GM18511 (cell line): ENCODE measurements around the gene TAGLN2.

Source experiments
- ATAC-seq: cut with Tn5 transposase; IDR thresholded peaks from one replicate; pipeline ENCODE4 v1.9.1; 2021; ENCODE audit warnings: mild to moderate bottlenecking, moderate library complexity; ENCODE audit not compliant: unreplicated experiment

TAGLN2 gene

DNA sequence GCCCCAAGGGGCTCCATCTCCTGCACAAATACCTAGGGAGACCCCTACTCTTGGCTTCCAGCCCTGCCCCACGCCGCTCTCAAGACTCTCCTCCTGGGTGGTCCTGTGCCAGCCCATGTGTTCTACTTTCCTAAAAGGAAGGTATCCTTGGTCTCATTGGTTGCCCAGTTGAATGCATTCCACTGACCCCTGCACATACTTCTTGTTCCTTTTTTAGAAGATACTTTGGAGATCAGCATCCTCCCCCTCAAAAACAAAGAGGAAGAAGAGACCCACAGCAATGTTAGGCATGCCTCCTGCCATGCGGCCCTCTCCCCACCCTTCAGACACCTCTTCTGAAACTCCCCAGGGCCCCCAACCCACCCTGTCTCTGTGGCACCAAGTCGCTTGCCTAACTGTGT, 24.7 kb upstream of the TAGLN2 start:
- no peak for ATAC-seq

DNA sequence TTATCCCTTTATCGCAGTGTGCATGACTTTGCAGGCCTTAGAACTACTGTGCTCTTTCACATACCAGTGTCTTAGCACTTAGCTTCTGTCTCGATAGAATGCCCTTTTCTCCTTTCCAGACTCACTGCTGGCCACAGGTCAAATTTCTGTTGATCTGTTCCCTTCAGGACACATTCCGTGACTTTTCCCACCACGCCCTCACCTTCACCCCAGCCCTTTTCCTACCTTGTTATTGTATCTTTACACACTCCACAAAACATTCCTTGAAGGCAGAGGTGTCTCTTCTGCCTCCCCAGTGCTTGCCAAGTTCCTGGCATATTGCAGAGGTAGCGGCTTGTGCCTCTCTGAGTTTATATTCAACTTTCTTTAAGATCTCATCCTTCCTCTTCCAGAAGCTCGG, 23.8 kb upstream of the TAGLN2 start:
- no peak for ATAC-seq

DNA sequence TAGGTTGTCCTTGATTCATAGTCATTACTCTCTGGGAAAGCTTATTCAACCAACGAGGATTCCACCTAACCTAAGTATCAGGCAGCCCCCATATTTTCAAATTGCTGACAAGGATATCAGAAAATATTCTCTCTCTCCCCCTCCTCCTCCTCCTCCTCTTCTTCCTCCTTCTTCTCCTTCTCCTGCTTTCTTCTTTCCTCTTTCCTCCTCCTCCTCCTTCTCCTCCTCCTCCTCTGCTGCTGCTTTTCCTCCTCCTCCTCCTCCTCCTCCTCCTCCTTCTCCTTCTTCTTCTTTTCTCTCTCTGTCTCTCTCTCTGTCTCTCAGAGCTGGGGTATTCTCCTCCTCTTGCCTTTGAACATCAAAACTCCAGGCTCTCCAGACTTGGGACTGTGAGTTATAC, 22.6 kb upstream of the TAGLN2 start:
- no peak for ATAC-seq

DNA sequence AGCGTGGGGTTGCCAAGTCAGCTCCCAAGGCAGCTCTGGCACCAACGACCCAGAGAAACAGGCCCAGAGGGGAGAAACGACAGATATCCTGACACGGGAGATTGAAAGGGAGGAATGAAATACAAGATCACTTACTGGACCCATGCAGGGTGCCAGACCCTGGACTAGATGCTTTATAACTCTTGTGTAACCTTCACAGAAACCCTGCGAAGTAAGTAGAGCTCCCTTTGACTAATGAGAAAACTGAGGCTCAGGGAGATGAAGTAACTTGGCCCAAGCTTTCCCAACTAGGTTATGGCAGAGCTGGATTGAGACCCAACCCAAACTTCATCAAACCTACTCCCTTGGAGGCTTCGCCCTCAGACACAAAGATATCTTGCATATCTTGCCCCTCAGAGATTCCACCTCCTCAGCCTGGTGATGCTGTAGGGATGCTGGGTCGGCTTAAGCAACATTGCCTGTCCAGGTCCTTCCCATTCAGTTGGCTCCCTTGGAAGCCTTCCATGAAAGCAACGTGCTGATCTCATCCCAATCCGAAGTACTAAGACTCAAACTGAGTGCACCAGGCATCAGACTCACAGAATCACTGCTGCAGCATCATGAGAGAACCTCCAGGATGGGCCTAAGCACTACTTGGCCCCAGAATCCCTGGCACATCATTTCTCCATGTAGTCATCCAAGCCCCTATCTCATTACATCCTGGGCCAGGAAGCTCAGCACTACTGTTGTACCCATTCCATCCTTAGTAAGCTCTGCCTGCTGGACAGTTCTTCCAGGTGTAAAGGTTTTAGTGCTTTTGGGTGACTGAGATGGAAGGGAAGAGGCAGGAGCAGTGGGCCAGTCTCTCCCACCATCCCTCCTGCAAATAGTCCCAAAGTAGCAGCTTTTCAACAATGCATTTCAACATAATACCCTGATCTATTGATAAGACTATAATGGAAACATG, 21.2 kb upstream of the TAGLN2 start:
- ATAC-seq = no peak

DNA sequence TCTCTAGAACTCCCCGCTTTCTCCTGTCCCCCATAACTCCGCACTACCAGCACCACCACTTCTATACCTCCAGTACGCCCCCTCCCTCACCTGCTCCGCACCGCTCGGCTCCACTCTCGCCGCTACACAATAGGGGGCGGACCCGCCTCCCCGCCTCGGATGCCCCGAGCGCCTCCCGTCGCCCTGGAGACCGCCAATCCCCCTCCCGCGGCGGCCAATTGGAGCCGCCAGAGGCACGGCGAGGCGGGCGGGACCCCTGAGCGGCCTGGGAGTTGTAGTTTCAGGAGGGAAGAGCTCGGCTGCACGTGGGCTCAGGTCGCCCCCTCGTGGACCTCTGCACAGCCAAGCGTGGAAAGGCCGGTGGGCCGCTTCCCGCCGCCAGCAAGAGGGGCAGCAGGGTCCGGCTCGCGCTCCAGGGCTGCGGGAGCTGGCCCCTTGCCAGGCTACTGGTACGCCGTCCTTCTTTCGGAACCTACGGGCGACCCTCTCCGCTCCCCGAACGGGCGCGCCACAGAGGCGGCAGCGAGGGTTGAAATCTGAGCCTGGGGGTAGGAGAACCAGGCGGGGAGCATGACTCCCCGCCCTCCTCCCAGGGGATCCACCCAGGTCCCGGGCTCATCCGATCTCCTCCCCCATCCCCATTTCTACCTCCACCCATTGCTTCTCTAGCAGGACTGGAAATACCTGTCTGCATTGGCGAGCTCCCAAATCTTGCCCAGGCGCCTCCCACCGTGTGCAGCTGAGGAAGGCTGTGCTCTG, 20.4 kb upstream of the TAGLN2 start, which contains the start of gene IGSF9:
Gene IGSF9, minus strand, starts transcription at position 131 of the 759 bp plus-strand sequence. CDS start 2,159 bp downstream, outside the sequence.
- peak; percentile 70 for ATAC-seq

DNA sequence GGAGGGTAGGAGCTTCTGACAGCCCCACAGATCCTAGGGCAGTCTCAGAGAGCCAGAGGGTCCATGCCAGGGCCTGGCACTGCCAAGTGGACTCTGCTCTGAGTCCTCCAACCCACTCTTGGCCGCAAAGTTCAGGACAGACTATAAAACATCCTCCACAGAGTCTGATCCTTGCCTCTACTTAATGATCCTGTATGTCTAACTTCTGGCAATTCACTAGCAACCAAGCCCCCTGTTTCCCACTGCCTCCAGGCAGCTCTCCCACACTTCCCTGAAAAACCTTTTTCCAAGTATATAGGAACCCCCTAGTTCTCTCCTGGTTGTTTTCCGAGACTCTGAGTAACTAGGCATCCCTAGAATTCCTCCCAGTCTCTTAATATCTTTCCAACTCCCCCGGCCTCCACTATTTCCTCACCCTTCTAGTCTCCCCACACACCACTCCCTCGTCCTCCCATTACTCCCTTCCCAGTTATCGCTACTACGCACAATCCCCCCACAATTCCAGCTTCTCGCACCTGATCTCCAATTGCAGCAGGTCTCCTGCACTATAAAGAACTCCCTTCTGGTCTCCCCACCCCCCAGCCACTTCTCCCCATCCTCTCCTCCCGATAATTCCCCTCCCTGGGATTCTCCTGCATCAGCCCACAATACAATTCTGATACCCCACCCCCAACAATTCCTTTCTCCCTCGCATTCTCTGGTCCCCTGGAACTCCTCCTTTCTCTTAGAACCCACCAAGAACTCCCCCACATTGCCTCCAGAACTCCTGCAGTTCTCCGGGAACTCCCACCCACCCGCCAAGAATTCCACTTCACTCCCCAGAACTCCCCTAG, 19.5 kb upstream of the TAGLN2 start:
- no peak for ATAC-seq

DNA sequence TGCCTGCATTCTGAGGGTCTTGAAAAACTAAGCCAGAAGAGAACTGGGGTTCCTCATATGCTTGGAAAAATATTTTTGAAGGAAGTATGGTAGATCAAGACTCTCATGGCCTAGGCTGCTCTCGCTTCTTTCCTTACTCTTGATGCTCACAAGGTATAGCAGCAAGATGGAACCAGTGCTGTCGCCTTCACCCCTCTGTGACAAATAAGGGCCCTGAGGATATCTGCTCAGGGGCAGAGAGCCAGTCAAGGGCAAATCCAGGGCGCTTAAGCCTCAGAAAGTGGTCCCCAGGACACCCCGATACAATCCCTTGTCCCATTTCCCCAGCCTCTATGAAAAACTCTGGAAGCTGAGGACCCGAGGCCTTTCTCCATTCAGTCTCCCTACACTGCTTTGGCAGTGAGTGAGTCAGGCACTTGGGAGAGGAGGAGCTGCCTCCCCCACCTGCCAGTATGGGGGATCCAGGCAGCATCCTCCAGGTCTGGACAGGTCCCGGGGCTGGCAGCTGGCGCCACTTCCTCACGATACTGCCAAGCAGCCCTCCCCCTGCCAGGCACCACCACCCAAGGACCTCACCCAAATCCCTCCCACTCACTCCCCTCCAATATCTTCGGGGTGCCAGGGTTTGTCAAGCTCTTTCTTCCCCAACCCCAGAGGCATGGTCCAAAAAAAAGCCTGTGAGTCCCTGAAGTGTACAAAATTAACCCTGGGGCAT, 18.8 kb upstream of the TAGLN2 start:
- no peak for ATAC-seq

DNA sequence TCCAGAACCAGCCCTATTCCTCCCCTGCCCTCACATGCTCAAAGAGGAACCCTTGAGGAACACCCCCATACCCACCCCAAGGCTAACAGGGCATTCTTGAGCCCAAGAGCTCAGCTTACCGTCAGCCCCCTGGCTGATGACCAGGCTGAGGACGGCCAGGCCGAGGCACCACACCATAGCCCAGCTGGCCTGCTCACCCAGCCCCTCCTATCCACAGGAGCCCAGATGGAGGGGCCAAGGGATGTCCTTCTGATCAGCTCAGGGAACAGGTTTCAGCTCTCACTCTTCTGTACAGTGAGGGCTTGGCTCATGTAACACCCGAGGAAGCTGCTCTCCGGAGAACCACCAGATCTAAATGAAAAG, 18.0 kb upstream of the TAGLN2 start:
- ATAC-seq = no peak

DNA sequence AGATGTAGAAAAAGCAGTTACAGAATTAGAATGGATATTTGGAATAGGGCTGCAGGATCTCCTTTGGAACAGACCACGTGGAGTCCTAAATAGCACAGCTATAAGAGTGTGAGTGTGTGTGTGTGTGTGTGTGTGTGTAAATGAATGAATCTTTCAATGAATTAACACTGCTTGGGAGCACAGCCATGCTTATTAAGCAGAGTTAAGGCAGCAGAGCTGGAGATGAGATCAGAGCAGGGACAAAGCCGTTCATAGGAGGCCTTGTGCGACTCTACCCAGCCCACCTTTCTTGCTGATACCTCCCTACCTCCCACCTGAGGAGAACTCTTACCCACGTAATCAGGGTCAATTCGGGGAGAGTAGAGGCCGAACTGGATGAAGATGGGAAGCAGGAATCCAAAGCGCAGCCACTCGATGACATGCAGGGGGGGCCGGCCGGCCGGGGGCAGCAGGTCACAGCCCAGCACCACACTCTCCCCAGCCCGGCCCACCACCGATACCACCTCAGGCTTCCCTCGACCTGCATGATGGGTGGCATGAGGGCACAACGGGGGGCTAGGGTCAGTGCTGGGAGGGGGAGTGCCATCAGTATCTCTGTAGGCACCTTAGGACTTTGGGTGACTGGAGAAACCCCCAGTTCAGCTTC, 17.4 kb upstream of the TAGLN2 start:
- no peak for ATAC-seq

DNA sequence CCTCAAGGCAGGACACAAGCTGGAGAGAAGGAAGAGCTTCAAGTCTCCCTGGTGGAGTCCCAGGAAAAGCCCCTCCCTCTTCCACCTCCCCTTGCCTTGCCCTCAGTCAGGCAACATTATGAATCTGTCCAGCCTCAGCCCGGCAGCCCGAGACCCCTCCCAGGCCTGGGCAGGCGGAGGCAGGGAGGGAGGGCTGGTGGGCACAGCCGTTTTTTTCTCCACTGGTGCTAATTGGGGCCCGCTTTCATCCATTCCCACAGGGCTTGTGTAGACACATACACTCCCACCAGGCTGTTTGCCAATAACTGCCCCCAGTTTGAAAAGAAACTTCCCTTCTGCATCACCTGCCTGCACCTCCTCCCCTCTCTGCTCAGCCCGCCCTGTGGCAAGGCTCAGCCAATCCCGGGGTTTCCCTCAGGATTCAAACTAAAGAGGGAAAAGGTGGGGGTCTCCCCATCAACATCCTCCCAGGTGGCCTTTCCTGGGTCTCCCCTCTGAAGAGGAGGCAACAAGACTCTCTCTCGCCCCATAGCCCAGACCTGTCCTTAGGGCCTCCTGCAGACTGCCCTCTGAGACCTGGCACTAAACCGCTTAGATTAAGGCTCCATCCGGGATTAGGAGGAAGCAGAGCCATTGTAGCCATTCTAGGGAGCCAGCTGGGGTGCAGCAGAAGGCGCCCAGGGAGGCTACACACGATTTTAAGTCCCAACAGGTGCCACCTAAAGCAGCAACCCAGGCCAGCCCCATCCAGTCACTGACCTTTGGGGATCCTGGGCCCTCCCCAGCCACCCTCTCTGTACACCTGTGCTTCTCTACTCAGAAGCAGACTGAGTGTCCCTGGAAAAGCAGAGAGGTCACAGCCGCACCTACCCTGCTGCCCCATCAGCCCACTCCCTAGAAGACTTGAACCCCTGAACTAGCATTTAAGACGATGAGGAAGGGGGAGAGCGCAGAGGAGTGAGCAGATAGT, 16.6 kb upstream of the TAGLN2 start:
- no peak for ATAC-seq

DNA sequence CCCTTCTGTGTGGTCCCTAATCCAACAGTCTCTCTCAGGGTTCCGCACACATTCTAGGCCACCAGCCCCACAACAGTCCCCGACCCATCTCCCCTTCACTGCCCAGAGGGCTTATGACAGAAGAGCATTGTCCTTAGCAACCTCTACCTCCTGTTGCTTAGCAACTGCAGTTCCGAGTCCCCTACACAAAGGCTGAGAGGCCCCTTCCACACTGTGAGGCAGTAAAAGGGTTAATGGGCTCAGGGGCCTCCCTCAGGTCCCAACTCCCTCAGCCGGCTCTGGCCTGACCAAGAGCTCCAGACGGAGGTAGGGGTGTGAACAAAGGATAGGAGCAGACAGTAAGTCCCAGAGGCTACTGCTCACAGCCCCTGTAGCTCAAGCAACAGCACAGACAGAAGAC, 15.8 kb upstream of the TAGLN2 start:
- no peak for ATAC-seq

DNA sequence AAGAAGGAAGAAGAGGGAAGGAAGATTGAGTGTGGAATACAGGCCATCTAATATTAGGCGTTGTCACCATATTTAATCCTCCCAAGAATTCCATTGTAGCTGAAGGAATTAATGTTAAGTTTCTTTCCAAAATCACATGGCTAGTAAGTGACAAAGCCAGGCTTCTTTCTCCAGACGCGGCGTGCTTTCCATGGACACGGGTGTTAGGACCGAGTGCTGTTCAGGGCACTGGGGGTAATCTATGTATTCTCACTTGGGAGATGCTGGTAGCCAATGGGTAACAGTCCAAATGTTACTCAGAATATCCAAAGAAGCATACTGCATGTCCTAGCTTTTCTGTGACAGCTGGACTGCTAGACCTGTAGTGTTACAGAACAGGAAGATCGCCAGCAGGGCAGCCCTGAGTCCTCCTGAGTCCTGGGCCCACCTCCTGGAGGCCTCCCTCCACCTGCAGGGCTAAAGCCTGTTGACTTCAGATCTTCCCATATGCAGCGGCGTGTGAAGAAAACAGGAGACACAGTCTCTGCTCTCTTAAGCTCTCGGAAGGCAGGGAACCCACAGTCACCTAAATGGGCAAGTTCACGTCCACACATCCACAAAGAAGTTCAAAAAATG, 14.8 kb upstream of the TAGLN2 start:
- no peak for ATAC-seq

DNA sequence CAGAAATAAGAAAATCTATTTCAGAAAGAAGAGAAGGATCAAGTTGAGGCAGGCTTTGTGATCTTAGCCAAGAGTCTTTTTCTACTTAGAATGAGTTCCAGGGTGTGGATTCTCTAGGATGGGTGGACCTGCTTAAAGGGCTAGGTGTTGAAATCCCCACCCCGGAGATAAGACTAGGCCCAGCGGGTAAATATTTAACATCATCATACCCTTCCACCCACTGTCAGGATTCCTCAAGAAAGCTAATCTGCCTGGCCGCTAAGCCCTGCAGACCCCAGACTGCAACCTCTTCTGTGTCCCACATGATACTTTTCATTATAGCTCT, 14.3 kb upstream of the TAGLN2 start:
- no peak for ATAC-seq

DNA sequence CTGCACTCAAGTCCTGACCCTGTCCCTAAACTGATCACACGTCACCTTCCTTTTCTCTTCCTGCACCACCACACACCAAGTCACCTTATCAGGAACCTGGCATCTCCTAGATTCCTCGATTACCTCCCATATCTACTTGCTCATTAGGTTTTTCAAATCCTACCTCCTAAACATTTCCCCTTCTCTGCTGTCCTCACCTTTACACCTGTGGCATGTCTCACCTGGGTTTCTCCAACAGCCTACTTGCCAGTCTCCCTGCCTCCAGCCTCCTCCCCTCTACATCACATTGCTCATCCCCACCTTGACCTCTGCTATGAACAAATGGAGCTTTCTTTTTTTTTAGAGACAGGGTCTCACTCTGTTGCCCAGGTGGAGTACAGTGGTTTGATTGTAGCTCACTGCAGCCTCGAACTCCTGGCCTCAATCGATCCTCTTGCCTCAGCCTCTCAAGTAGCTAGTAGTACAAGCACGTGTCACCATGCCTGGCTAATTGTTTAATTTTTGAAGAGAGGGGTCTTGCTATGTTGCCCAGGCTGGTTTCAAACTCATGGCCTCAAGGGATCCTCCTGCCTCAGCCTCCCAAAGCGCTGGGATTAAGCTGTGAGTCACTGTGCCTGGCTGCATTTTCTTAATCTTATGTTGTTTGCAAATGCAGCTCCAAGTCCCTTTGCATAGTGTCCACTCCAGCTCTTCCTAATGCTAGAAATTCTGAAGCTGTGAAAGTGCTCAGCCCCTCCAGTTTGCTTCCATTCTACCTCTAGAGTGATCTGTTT, 13.8 kb upstream of the TAGLN2 start:
- no peak for ATAC-seq

DNA sequence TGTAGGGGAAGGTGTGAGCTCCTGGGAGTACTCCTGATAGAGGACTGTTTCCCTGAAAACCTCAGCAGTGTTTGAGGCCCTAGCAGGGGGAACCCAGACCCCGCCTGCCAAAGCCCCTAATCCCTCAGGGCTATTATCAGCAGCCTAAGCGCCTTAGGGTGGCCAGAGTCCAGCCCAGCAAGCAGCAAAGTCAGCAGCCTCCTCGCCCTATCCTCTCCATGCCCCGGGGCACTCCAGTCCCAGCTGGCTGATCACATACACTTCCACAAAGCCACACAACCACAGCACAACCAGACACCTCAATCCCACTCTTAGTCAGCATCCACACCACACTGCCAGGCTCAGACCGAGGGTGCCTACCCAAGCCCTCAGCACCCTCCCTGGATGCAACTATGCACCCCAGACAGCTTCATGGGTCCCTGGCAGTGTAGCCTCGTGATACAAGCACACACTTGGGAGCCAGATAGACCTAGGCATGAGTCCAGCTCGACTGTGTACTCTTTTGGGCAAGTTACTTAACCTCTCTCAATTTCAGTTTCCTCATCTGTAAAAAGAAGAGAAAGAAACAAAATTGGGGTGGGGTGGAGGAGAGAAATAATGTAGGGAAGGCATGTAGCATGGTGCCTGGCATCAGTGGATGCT, 13.0 kb upstream of the TAGLN2 start:
- ATAC-seq = no peak

DNA sequence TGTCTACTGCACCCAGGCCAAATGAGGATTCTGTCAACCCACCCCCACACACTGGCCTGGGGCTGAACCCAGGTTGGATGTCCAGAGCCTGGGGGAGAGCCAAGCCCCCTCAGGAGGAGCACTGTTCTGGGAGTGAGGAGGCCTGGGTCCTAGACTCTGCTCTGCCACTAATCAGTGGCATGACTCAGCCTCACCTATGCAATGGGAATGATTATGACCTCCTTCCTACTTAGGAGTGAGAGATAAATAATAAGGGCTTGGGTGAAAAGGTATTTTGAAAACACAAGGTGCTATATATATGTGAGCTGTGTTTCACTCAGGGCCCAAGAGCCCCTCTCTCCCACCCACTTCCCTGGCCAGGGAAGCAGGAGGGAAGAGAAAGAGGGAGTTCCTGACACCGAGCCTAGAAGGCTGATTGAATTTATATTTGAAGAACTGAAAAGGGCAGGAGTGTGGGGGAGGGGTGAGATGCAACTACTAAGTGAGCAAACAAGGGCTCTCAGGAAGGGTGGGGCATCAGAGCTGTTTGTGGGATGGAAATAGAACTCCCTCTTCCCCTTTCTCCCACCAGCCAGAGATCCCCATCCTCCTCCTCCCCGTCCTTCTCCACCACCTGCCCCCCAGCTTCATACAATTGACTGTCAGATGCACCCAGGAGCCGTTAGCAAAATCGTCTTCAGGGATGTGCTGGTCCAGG, 11.9 kb upstream of the TAGLN2 start:
- ATAC-seq = no peak
